ENCODE results near the gene GOSR1. TPM values are rescaled to one million over a fixed set of nuclear protein-coding genes. Genes with fewer than 3 reads are reported as not detected.
"Not testable (repeated sequence)": the region's sequence is repeated elsewhere in the genome, so short reads cannot be mapped to it uniquely, and the experiment has no call there.

Gene GOSR1
- total RNA-seq, 1 donor from 2014 or later = 38.9 TPM

DNA sequence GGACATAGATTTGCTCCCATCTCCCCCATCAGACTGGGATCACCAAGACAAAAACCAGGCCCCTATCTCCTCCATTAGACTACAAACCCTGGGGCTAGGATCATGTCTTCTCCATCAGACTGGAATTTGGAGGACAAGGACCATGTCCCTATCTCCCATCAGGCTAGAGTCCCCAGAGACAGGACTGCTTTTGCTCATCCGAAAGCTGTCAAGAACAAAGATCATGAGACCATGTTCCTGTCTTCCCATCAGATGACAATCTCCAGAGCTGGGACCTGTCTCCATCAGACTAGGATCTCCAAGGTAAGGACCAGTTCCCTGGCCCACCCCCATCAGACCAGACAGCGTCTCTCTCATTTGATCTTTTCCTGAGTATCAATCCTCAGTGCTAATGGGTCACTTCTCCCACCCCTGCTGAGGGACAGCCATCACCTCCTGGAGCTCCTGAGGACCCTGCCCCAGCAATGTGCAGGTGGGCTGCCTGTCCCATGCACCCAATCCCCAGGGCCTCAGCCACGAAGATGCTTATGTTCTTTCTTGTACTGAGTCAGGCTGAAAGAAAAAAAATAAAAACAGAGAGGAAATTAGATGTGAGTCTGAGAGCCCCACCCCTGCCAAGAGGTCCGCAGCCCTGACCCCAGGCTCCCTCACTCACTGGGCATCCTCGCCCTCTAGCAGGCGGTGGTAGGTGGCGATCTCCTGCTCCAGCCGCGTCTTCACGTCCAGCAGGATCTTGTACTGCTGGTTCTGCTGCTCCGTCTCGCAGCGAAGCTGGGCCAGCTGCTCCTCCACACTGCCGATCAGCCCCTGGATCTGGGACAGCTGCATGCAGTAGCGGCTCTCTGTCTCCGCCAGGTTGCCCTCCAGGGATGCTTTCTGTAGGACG is 90.3 kb downstream of the GOSR1 start:
- DNase-seq (ENCODE audit: low spot score) = no peak
- Histone ChIP-seq H3K27ac (no peak overlapping the region), H3K9me3 (ENCODE audit: low read depth) (no peaks in the 10 kb centered on the region), H3K27me3 (no peaks in the 10 kb centered on the region), H3K9ac (no peak overlapping the region), H3K4me1 (peaks cover 6% of the 10 kb centered on the region), H3K79me2 (ENCODE audit: low read depth) (no peaks in the 10 kb centered on the region), H4K20me1 (ENCODE audit: low read depth) (no peaks in the 10 kb centered on the region), H3F3A (ENCODE audit: low read depth) (no peaks in the 10 kb centered on the region), H2AFZ (replicated peaks) (no peak overlapping the region), H3K36me3 (no peaks in the 10 kb centered on the region), H3K4me3 (no peak overlapping the region), H3K4me2 (no peak overlapping the region)
- Mint-ChIP-seq H3K27ac (peak overlapping the region; percentile 80), H3K27me3 (ENCODE audit: insufficient read depth, low read depth) (peaks cover 11% of the 10 kb centered on the region), H3K9me3 (no peaks in the 10 kb centered on the region), H3K4me3 (no peak overlapping the region), H3K4me1 (peaks cover 17% of the 10 kb centered on the region), H3K36me3 (no peaks in the 10 kb centered on the region)
- TF ChIP-seq EZH2phosphoT487 (IDR thresholded peaks at IDR 0.05) = no peak
- TF ChIP-seq, protein P1, sequence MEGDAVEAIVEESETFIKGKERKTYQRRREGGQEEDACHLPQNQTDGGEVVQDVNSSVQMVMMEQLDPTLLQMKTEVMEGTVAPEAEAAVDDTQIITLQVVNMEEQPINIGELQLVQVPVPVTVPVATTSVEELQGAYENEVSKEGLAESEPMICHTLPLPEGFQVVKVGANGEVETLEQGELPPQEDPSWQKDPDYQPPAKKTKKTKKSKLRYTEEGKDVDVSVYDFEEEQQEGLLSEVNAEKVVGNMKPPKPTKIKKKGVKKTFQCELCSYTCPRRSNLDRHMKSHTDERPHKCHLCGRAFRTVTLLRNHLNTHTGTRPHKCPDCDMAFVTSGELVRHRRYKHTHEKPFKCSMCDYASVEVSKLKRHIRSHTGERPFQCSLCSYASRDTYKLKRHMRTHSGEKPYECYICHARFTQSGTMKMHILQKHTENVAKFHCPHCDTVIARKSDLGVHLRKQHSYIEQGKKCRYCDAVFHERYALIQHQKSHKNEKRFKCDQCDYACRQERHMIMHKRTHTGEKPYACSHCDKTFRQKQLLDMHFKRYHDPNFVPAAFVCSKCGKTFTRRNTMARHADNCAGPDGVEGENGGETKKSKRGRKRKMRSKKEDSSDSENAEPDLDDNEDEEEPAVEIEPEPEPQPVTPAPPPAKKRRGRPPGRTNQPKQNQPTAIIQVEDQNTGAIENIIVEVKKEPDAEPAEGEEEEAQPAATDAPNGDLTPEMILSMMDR (IDR thresholded peaks at IDR 0.05) = no peak
- TF ChIP-seq EZH2 (IDR thresholded peaks at IDR 0.05) = no peak

DNA sequence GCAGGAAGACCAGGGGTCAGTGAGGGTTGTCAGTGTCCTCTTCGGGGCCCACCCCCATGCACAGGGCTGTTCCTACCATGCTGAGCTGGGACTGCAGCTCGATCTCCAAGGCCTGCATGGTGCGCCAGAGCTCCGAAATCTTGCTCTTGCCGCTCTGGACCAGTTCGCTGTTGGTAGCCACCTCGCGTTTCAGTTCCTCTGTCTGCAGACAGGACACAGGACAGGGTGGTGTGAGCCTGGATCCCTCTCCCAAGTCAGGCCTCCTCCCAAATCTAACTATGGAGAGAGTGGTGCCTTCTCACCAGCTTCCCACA is 90.9 kb downstream of the GOSR1 start:
- no peaks in the 10 kb centered on the region for H3K27me3 ChIP-seq
- Mint-ChIP-seq H3K4me3 (no peak overlapping the region), H3K9me3 (no peaks in the 10 kb centered on the region), H3K27ac (peak overlapping the region; percentile 60), H3K4me1 (peaks cover 17% of the 10 kb centered on the region), H3K36me3 (no peaks in the 10 kb centered on the region), H3K27me3 (ENCODE audit: insufficient read depth, low read depth) (peaks cover 11% of the 10 kb centered on the region)
- no peaks in the 10 kb centered on the region for H3K36me3 ChIP-seq
- TF ChIP-seq, protein P1 (IDR thresholded peaks at IDR 0.05) = no peak
- TF ChIP-seq EZH2phosphoT487 (IDR thresholded peaks at IDR 0.05) = no peak
- TF ChIP-seq EZH2 (IDR thresholded peaks at IDR 0.05) = no peak
- no peaks in the 10 kb centered on the region for H3K79me2 ChIP-seq (ENCODE audit: low read depth)
- no peaks in the 10 kb centered on the region for H3K9me3 ChIP-seq (ENCODE audit: low read depth)
- DNase-seq (ENCODE audit: low spot score) = no peak
- no peak overlapping the region for H3K4me3 ChIP-seq
- H3K4me2 ChIP-seq = no peak overlapping the region
- no peaks in the 10 kb centered on the region for H4K20me1 ChIP-seq (ENCODE audit: low read depth)
- H3K27ac ChIP-seq = no peak overlapping the region
- H3F3A ChIP-seq (ENCODE audit: low read depth) = no peaks in the 10 kb centered on the region
- peaks cover 6% of the 10 kb centered on the region for H3K4me1 ChIP-seq
- no peak overlapping the region for H2AFZ ChIP-seq (replicated peaks)
- no peak overlapping the region for H3K9ac ChIP-seq

DNA sequence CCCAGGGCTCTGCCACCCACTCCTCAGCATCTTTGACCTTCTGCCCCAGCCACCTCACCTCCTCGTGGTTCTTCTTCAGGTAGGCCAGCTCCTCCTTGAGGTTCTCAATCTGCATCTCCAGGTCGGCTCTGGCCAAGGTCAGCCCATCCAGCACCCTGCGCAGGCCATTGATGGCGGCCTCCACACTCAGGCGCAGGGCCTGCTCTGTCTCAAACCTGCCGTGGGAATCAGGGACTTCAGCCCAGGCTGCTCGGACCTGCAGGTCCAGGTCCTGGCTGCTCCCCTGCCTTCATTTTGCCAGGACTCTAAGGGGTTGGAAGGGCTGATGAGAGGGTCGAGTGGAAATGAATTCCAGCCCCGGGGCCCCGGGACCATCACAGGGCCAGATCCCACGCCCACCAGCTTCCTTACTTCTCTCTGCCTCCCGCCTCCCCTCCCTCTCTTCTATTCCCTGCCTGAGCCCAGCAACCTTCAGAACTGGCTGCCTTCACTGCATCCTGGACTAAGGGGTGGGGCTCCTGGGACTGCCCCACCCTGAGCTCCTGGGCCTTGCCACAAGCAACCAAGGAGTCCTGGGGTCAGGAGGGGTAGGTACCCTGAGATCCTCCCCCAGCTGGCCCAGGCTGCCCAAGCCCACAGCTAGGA is 92.4 kb downstream of the GOSR1 start:
- H4K20me1 ChIP-seq (ENCODE audit: low read depth); H3K36me3 ChIP-seq; H3K27ac Mint-ChIP-seq; H2AFZ ChIP-seq (replicated peaks); DNase-seq (ENCODE audit: low spot score); H3K4me3 ChIP-seq; H3F3A ChIP-seq (ENCODE audit: low read depth); H3K9me3 ChIP-seq (ENCODE audit: low read depth); H3K9ac ChIP-seq; H3K27me3 ChIP-seq; H3K4me2 ChIP-seq; H3K4me1 ChIP-seq; H3K36me3 Mint-ChIP-seq; H3K27ac ChIP-seq; H3K79me2 ChIP-seq (ENCODE audit: low read depth); H3K4me3 Mint-ChIP-seq; H3K9me3 Mint-ChIP-seq: not testable (repeated sequence)
- Mint-ChIP-seq H3K27me3 (ENCODE audit: insufficient read depth, low read depth) (peaks cover 10% of the 10 kb centered on the region), H3K4me1 (peaks cover 23% of the 10 kb centered on the region)

- Histone ChIP-seq H3K79me2 (ENCODE audit: low read depth) (no peaks in the 10 kb centered on the region), H3K9me3 (ENCODE audit: low read depth) (no peaks in the 10 kb centered on the region), H2AFZ (replicated peaks) (peak overlapping the region; percentile 50), H3K4me2 (no peak overlapping the region), H3K36me3 (no peaks in the 10 kb centered on the region), H3K4me3 (no peak overlapping the region), H3K9ac (no peak overlapping the region), H4K20me1 (ENCODE audit: low read depth) (no peaks in the 10 kb centered on the region), H3K4me1 (peaks cover 6% of the 10 kb centered on the region), H3K27me3 (no peaks in the 10 kb centered on the region), H3K27ac (no peak overlapping the region), H3F3A (ENCODE audit: low read depth) (no peaks in the 10 kb centered on the region)
- H3K4me1 Mint-ChIP-seq = peaks cover 21% of the 10 kb centered on the region
- no peak for TF ChIP-seq EZH2 (IDR thresholded peaks at IDR 0.05)
- TF ChIP-seq, protein P1 (IDR thresholded peaks at IDR 0.05) = no peak
- TF ChIP-seq EZH2phosphoT487 (IDR thresholded peaks at IDR 0.05) = no peak
- H3K27me3 Mint-ChIP-seq (ENCODE audit: insufficient read depth, low read depth) = peaks cover 10% of the 10 kb centered on the region
- H3K4me3 Mint-ChIP-seq = no peak overlapping the region
- no peaks in the 10 kb centered on the region for H3K36me3 Mint-ChIP-seq
- no peaks in the 10 kb centered on the region for H3K9me3 Mint-ChIP-seq
- no peak for DNase-seq (ENCODE audit: low spot score)
- no peak overlapping the region for H3K27ac Mint-ChIP-seq
These were observed 93.0 kb downstream of the GOSR1 start for GRCh38 chr17:30570191-30570590.
